Measurements from ENCODE around the gene MRTFB.

The MRTFB gene

DNA sequence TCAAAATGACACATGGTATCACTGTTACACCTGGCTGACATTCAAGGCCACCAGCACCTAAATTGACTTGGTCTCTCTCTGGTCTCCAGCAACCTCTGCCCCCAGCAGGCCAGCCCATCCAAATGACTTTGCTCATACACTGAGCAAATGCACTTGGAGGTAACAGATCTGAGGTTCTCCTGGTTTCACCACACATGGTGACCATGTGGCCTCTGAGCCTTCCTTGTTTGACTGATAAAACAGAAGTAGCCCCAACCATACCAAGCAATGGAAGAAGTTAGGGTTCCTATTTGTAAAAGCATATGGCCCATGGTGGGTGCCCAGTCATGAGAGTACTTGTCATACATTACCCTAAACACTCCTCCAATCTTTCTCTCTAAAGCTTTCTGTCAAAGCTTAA lies 181.7 kb downstream of the MRTFB start:
- POLR2A ChIA-PET: no interaction called here
- CTCF ChIA-PET: interaction anchor here (2.2 to 5.0 kb wide), 2 partner anchors 9 to 347 kb away, joined by 6 to 22 read pairs; no protein-coding TSS in a partner anchor

GRCh38 chr16:14263011-14263410 lies 191.9 kb downstream of the MRTFB start:
- TF ChIP-seq CTCF (IDR thresholded peaks at IDR 0.05; ENCODE audit: insufficient read depth, low read length, missing control alignments): no peak
- no peak for DNase-seq (ENCODE audit: low read depth, low spot score)
- CTCF ChIA-PET: interaction anchor here (0.6 to 2.7 kb wide), 4 partner anchors 9 to 340 kb away, joined by 3 to 22 read pairs (median 3); no protein-coding TSS in a partner anchor
- POLR2A ChIA-PET: no interaction called here
- no peak overlapping the region for H3K4me3 ChIP-seq (ENCODE audit: low read depth, low read length)

More for the DNA sequence above, 181.7 kb downstream of the MRTFB start:
- no peak for TF ChIP-seq CTCF (IDR thresholded peaks at IDR 0.05; ENCODE audit: insufficient read depth, low read length, missing control alignments)
- no peak overlapping the region for H3K4me3 ChIP-seq (ENCODE audit: low read depth, low read length)
- no peak for DNase-seq (ENCODE audit: low read depth, low spot score)

GRCh38 chr16:14263769-14264168 lies 192.7 kb downstream of the MRTFB start:
- ChIA-PET POLR2A (no interaction called here), CTCF (no interaction called here)
- TF ChIP-seq CTCF (IDR thresholded peaks at IDR 0.05; ENCODE audit: insufficient read depth, low read length, missing control alignments): no peak
- no peak for DNase-seq (ENCODE audit: low read depth, low spot score)
- H3K4me3 ChIP-seq (ENCODE audit: low read depth, low read length): no peak overlapping the region

- ChIA-PET POLR2A (no interaction called here), CTCF (interaction anchor here (1.4 to 2.5 kb wide), 3 partner anchors 15 to 345 kb away, joined by 4 to 7 read pairs (median 7); partner anchors contain the start of gene ERCC4)
- no peak overlapping the region for H3K4me3 ChIP-seq (ENCODE audit: low read depth, low read length)
- no peak for DNase-seq (ENCODE audit: low read depth, low spot score)
- no peak for TF ChIP-seq CTCF (IDR thresholded peaks at IDR 0.05; ENCODE audit: insufficient read depth, low read length, missing control alignments)
Measured at GRCh38 chr16:14264327-14264943, 193.3 kb downstream of the MRTFB start.

DNA sequence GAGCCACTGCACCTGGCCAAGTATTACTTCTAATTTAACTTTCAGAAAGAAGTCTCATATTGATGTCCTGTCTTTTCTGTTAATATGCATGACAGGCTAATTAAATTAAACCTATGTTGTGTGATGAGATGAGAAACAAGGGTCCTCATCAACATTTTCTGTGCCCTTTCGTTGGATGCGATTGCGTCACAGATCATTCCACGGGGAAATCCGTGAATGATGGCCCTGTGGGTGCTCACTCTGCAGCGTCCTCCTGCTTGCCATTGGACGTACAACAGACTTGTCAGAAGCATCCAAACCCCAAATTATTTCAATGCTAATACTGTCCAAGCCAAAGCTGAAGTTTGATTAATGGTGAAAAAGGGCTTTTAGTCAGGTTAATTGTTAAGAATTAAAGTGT lies 197.0 kb downstream of the MRTFB start:
- POLR2A ChIA-PET: no interaction called here
- CTCF ChIA-PET: interaction anchor here (1.4 kb wide), 1 partner anchor 14 kb away, joined by 4 read pairs; no protein-coding TSS in a partner anchor
- no peak for TF ChIP-seq CTCF (IDR thresholded peaks at IDR 0.05; ENCODE audit: insufficient read depth, low read length, missing control alignments)
- no peak for DNase-seq (ENCODE audit: low read depth, low spot score)
- H3K4me3 ChIP-seq (ENCODE audit: low read depth, low read length): no peak overlapping the region

DNA sequence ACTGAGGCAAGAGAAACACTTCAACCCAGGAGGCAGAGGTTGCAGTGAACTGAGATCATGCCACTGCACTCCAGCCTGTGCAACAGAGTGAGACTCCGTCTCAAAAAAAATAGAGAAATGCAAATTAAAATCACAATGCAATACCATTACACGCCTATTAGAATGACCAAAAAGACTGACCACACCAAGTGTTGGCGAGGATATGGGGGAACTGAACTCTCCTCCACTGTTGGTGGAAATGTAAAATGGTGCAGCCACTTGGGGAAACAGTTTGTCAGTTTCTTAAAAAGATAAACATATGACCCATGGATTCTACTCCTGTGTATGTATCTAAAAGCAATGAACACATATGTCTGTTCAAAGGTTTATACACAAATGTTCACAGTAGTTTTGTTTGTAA lies 204.8 kb downstream of the MRTFB start:
- no peak for DNase-seq (ENCODE audit: low read depth, low spot score)
- POLR2A ChIA-PET: no interaction called here
- TF ChIP-seq CTCF (IDR thresholded peaks at IDR 0.05; ENCODE audit: insufficient read depth, low read length, missing control alignments): no peak
- CTCF ChIA-PET: no interaction called here
- H3K4me3 ChIP-seq (ENCODE audit: low read depth, low read length): no peak overlapping the region
